ENCODE data around the gene KRTAP26-1.

KRTAP26-1 gene, protein sequence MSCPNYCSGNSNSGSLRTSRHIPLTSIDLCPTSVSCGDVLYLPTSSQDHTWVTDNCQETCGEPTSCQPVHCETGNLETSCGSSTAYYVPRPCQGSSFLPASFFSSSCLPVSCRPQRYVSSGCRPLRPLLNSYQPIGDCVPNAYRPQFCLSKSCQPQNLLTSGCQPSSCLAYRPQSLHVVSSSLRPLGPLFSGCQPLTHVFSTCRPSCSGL

GRCh38 chr21:30320215-30320614, at the start of gene KRTAP26-1:
KRTAP26-1 (minus strand) TSS chr21:30320315; CDS start chr21:30320035, 280 bp downstream.
- no peak for DNase-seq

DNA sequence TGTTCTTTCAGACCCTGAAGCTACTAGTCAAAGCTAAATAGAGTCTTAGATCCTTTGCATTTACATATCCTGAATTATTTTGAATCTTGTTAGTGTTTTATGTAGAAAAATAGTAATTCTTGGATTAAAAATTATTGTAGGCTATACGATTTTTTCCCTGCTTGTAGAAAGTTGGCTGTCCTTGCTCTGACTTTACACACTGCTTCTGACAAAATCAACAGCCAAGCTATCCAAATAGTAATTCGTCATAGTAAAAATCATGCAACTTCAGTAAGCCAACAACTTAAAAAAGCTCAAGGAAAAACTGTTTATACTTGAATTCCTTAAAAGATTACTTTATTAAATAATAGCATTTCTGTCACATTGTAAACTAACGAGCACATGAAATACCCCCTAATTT, 35.8 kb upstream of the KRTAP26-1 start:
- DNase-seq = no peak

DNA sequence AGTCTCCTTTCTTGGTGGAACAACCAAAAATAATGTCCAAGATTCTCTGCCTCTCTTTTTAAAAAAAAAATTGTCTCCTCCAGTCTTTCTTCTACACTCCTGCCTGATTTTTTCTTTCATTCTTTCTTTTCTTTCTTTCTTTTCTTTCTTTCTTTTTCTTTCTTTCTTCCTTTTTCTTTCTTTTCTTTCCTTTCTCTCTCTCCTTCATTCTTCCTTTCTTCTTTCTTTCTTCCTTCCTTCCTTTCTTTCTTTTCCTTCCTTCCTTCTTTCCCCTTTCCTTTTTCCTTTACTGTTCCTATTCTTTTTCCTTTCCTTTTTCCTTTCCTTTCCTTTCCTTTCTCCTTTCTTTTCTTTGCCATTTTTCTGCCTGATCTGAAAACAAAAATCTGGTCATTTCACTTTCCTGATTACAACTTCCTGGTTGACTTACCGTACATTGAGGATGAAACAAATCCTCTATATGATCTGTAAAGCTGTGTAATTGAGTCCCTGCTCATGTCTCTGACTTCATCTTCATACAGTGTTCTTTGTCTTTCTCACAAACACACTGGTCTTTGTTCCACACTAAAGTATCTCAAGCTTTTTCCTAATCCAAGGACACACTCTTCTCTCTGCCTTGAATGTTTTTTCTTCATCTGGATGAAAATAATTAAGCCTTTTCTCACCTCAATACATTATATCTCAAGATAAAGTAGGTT, 34.3 kb upstream of the KRTAP26-1 start:
- DNase-seq = no peak

GRCh38 chr21:30351534-30351933, 31.4 kb upstream of the KRTAP26-1 start:
- DNase-seq = no peak

DNA sequence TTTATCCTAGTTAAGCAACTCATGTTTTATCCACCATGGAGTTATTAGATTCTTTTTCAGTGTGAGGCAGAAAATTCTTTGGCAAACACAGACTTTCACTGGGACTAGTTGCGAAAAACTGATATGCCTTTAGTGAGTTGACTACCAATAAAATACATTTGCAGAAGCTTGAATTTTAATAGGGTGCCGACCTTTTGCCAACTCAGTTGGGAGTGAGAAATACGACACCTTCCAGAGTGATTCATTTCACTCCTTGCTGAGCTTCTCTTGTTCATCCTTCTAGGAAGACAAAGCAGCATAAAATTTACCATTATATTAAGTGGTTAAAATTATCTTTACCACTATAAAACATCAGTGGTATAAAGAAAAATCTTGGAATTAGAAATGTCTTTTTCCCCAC, 29.5 kb upstream of the KRTAP26-1 start:
- no peak for DNase-seq

GRCh38 chr21:30348506-30348905, 28.4 kb upstream of the KRTAP26-1 start, which contains the start of gene KRTAP23-1:
KRTAP23-1 (minus strand) TSS chr21:30348606; CDS start chr21:30348606, 0 bp downstream.
- no peak for DNase-seq

- no peak for DNase-seq
Observed at GRCh38 chr21:30345014-30345413, 24.9 kb upstream of the KRTAP26-1 start.

DNA sequence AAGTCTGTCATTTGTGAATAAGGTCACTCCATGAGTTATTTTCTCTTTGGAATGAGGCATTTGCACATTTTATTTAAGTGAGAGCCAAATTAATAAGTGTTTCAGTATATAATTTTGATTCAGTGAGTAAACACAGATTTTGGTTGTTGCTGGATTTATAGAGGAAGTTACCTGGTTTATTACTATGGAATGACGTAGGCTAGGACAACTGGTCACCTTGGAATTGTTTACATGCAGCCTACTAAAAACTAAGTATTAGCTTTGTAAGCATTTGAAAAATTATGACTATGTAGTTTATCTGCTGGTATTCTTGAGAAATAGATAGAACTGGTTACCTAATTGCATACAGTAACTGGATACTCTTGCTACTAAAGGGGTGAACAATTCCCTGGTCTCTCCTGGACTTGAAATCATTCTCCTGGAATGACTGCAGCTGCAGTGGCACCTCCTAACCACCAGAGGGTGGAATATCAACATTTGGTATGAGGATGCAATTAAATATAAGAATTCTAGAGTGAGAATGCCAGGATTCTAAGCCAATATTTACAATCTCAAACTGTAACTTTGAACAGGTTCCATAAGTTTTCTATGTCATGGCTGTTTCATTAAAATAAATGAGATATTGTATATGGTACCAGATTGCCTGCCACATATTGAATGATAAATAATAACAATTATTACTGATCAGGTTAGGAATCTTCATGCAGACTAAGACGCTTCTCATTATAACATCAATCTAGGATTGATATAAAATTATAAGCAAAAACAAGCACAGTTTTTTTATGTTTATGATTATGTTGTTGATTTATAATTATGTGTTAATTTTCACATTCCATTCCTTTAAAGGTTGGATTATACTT, 20.8 kb upstream of the KRTAP26-1 start:
- peak; percentile 13 for DNase-seq

DNA sequence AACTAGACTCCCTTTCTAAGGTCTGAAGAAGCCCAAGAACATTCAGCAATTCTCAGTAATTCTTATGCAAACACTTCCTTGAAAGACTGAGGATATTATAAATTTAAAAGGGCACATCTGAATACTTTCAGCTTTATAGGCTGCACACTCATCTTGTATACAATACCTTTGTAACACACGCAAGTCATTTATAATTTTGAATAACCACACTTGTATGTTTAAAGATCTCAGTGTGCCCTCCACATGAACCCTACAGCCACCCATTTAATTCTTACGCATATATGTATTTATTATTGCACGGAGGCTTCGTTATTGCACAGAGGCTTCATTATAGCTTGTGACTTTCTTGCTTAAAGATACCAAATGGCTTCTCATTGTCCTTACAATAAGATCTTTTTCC, 18.6 kb upstream of the KRTAP26-1 start:
- no peak for DNase-seq

DNA sequence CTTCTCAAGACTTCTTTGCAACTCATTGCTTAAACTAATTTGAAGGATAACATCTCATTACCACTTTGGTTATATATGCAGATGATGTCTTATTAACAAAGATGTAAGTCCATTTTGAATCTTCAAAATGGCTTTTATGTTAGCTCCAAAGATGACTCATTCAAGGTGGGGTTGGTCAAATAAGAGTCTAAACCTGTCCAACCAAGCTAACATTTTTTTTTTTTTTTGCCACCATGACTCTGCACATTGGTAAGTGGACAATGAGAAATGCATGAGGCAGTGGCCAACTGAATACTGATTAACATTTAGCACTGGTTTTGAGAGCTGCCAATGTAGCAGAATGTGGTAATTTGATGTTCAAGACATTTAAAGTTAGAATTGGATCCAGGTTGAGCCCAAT, 17.7 kb upstream of the KRTAP26-1 start:
- DNase-seq = no peak

- DNase-seq = no peak
Observed at GRCh38 chr21:30337276-30337744, 17.2 kb upstream of the KRTAP26-1 start, which contains the start of gene KRTAP27-1. KRTAP27-1 (minus strand) TSS chr21:30337694; CDS start chr21:30337668, 26 bp downstream.

DNA sequence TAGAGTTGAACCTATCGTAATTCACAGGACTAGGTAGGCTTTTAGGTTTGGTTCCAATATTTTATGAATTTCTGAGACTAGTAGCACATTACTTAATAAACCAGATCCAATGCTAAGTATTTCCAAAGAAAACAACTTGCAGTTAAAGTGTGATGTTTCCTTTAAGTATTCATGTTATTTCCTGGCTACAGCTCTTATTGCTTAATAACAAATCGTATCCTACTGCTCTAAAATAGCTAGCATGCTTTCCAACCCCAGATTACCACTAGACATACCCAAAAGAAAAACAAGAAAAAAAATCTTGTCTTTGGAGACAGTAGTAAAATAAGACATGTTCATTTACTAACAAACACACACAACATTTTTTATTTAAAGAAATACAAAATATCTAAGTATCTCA, 16.5 kb upstream of the KRTAP26-1 start:
- no peak for DNase-seq

- DNase-seq = no peak
Observed at GRCh38 chr21:30333736-30334135, 13.6 kb upstream of the KRTAP26-1 start.

GRCh38 chr21:30332681-30333080, 12.6 kb upstream of the KRTAP26-1 start:
- no peak for DNase-seq

- DNase-seq = no peak
Observed at GRCh38 chr21:30329203-30329875, 9.2 kb upstream of the KRTAP26-1 start.

GRCh38 chr21:30326390-30326789, 6.3 kb upstream of the KRTAP26-1 start:
- DNase-seq = no peak

GRCh38 chr21:30315701-30316100, 4.4 kb downstream of the KRTAP26-1 start:
- no peak for DNase-seq

DNA sequence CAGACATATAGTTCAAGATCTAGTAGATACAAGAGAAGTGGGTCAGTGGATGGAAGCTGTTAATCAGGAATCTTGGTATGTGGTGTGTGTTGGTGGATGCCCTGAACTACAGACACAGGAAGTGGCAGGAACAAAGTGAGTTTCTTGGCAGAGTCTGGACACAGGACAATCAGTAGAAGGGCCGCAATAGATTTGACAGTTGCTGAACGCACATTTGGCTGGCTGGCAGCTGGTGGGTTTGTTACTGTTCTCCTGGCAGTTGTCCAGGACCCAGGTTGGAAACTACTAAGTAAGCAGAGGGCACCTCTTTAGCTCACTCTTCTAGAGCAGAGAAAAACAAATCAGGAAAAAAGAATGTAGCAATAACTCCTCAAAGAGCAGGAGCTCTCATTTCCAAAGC, 13.2 kb downstream of the KRTAP26-1 start:
- DNase-seq = no peak

DNA sequence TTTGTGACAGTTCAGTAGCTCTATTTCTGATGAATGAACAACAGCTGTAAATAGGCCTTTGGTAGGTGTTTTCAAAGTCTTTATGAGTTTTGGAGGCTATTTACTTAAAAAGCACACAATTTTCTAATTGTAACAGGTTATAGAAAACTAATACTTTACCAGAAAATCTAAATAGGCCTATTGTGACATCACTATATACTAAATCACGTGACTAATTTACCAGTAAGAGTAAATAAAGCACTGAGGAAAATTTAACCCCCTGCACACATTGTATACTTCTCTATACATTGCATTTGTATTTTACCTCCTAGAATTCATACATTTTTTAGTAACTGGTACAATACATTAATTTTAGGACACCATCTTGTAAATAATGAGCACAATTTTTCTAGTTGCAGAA, 15.0 kb downstream of the KRTAP26-1 start:
- DNase-seq = no peak

GRCh38 chr21:30289215-30289614, 30.9 kb downstream of the KRTAP26-1 start, which contains the start of gene KRTAP25-1:
KRTAP25-1 (minus strand) TSS chr21:30289514; CDS start chr21:30289490, 24 bp downstream.
- DNase-seq = no peak

- no peak for DNase-seq
Observed at GRCh38 chr21:30282850-30283249, 37.3 kb downstream of the KRTAP26-1 start, which contains the start of gene KRTAP24-1. KRTAP24-1 (minus strand) TSS chr21:30282950; CDS start chr21:30282932, 18 bp downstream.

- DNase-seq = no peak
Observed at GRCh38 chr21:30271611-30272010, 48.5 kb downstream of the KRTAP26-1 start.

GRCh38 chr21:30271156-30271555, 49.0 kb downstream of the KRTAP26-1 start:
- no peak for DNase-seq
